H1 (cell line): ENCODE measurements around the gene OR2W1. TPM values are rescaled to one million over a fixed set of nuclear protein-coding genes. Genes with fewer than 3 reads are reported as not detected.

ENCODE experiments used
- CTCF ChIA-PET: fragments of 300-600 bp; sonication (Branson Sonifier 250); formaldehyde crosslinking; loops from one replicate; lab custom pipeline; 2021; ENCODE audit not compliant: partially characterized antibody; lab: Charles Lee
- POLR2A ChIA-PET: fragments of 300-600 bp; sonication (Branson Sonifier 250); formaldehyde crosslinking; loops from one replicate; lab custom pipeline; 2021; ENCODE audit warnings: inconsistent platforms; ENCODE audit not compliant: partially characterized antibody; lab: Charles Lee
- DNase-seq, 2 experiments: peaks; one replicate each; pipeline versions ENCODE4 v3.0.0 to v3.0.0-alpha.2; 2010 to 2022; ENCODE audit warnings: low spot score in 2 of 2, low read depth in 1 of 2, mixed read lengths in 1 of 2
- FAIRE-seq: peaks from 2 replicates; lab custom pipeline; 2011; peaks lifted over from hg19 to GRCh38; lab: Jason Lieb, UNC
- H2AFZ ChIP-seq: 2 replicates; pipeline ENCODE4 v1.8.1; 2012; ENCODE audit warnings: low read length, inconsistent platforms
- H2AK5ac ChIP-seq: 2 replicates; pipeline ENCODE4 v1.6.1; 2013; ENCODE audit warnings: low read depth, low read length
- H2BK120ac ChIP-seq: replicated peaks from 2 replicates; pipeline ENCODE3; 2013; ENCODE audit warnings: low read depth, low read length, inconsistent platforms
- H2BK12ac ChIP-seq: 2 replicates; pipeline ENCODE4 v1.6.1; 2013; ENCODE audit warnings: low read depth, low read length
- H2BK15ac ChIP-seq: 2 replicates; pipeline ENCODE4 v1.6.1; 2013; ENCODE audit warnings: low read length
- H2BK20ac ChIP-seq: 2 replicates; pipeline ENCODE4 v1.6.1; 2013; ENCODE audit warnings: low read length
- H2BK5ac ChIP-seq: 2 replicates; pipeline ENCODE4 v1.6.1; 2013; ENCODE audit warnings: low read depth, low read length
- H3K14ac ChIP-seq: 2 replicates; pipeline ENCODE4 v1.6.1; 2013; ENCODE audit warnings: inconsistent platforms; ENCODE audit not compliant: insufficient read length
- H3K18ac ChIP-seq: 2 replicates; pipeline ENCODE4 v1.6.1; 2013; ENCODE audit warnings: low read length; ENCODE audit errors: extremely low read depth
- H3K23ac ChIP-seq: 2 replicates; pipeline ENCODE4 v1.6.1; 2013; ENCODE audit warnings: inconsistent platforms; ENCODE audit not compliant: insufficient read length
- H3K23me2 ChIP-seq: 2 replicates; pipeline ENCODE4 v1.6.1; 2013; ENCODE audit warnings: low read depth, low read length
- H3K27ac ChIP-seq: 2 replicates; pipeline ENCODE4 v1.6.1; 2011; ENCODE audit warnings: low read depth, low read length, inconsistent platforms
- H3K27me3 ChIP-seq, 4 experiments: replicated peaks in 1 of 4; 1 replicate in 1 of 4; 2 replicates in 3 of 4; pipeline versions ENCODE4 v1.6.1 to v1.8.1; 2011 to 2013; ENCODE audit warnings: low read length in 3 of 4, mild to moderate bottlenecking in 3 of 4, inconsistent platforms in 2 of 4, mixed read lengths in 2 of 4, moderate library complexity in 1 of 4; ENCODE audit not compliant: control insufficient read depth in 3 of 4, insufficient read depth in 3 of 4; ENCODE audit errors: extremely low read depth in 1 of 4
- H3K36me3 ChIP-seq, 4 experiments: 2 replicates each; pipeline versions ENCODE4 v1.6.1 to v1.8.1; 2011 to 2013; ENCODE audit warnings: mild to moderate bottlenecking in 4 of 4, low read length in 3 of 4, moderate library complexity in 2 of 4, control low read depth in 1 of 4, inconsistent platforms in 1 of 4; ENCODE audit not compliant: insufficient read depth in 4 of 4, control insufficient read depth in 2 of 4
- H3K4ac ChIP-seq: replicated peaks from 2 replicates; pipeline ENCODE3; 2013; ENCODE audit warnings: low read length, low read depth, mixed read lengths, inconsistent platforms; ENCODE audit not compliant: insufficient read length
- H3K4me1 ChIP-seq, 4 experiments: replicated peaks in 1 of 4; 1 replicate in 1 of 4; 2 replicates in 3 of 4; pipeline versions ENCODE4 v1.6.1 to v1.8.1; 2011 to 2013; ENCODE audit warnings: low read length in 3 of 4, inconsistent platforms in 2 of 4, mixed read lengths in 1 of 4; ENCODE audit not compliant: insufficient read depth in 4 of 4, control insufficient read depth in 3 of 4
- H3K4me2 ChIP-seq, 2 experiments: 2 replicates each; pipeline versions ENCODE4 v1.6.1 to v1.8.1; 2011 to 2013; ENCODE audit warnings: low read depth in 2 of 2, low read length in 2 of 2, control low read depth in 1 of 2, inconsistent platforms in 1 of 2, mild to moderate bottlenecking in 1 of 2; ENCODE audit not compliant: insufficient read depth in 1 of 2
- H3K4me3 ChIP-seq, 4 experiments: fragments of 200-600, 300-600 bp in 1 of 4; sonication (generic), shearing (Covaris generic), sonication (Bioruptor Twin) in 1 of 4; 2 replicates each; pipeline versions ENCODE4 v1.5.1 to v1.8.1; 2011 to 2016; ENCODE audit warnings: low read length in 4 of 4, low read depth in 3 of 4, control low read depth in 2 of 4, inconsistent platforms in 2 of 4, mild to moderate bottlenecking in 2 of 4, mixed read lengths in 1 of 4, moderate library complexity in 1 of 4; ENCODE audit not compliant: insufficient read depth in 2 of 4; ENCODE audit errors: extremely low read depth in 1 of 4
- H3K56ac ChIP-seq: replicated peaks from 2 replicates; pipeline ENCODE3; 2013; ENCODE audit warnings: low read depth, mild to moderate bottlenecking, mixed read lengths, low read length, inconsistent platforms; ENCODE audit not compliant: insufficient read length
- H3K79me1 ChIP-seq: 2 replicates; pipeline ENCODE4 v1.6.1; 2013; ENCODE audit warnings: low read depth, low read length, control low read depth
- H3K79me2 ChIP-seq, 2 experiments: 2 replicates each; pipeline versions ENCODE4 v1.6.1 to v1.8.1; 2012 to 2013; ENCODE audit warnings: low read length in 2 of 2, mild to moderate bottlenecking in 2 of 2, inconsistent platforms in 1 of 2; ENCODE audit not compliant: insufficient read depth in 2 of 2, control insufficient read depth in 1 of 2
- H3K9ac ChIP-seq, 4 experiments: replicated peaks in 1 of 4; 1 replicate in 1 of 4; 2 replicates in 3 of 4; pipeline versions ENCODE4 v1.6.1 to v1.8.1; 2011 to 2013; ENCODE audit warnings: low read depth in 3 of 4, low read length in 3 of 4, control low read depth in 2 of 4, mild to moderate bottlenecking in 2 of 4, moderate library complexity in 2 of 4, inconsistent platforms in 1 of 4; ENCODE audit errors: extremely low read depth in 1 of 4
- H3K9me3 ChIP-seq, 2 experiments: 2 replicates each; pipeline versions ENCODE4 v1.6.1 to v1.8.1; 2012 to 2013; ENCODE audit warnings: mild to moderate bottlenecking in 2 of 2, moderate library complexity in 2 of 2, control low read depth in 1 of 2, inconsistent platforms in 1 of 2, low read depth in 1 of 2, low read length in 1 of 2, mixed read lengths in 1 of 2; ENCODE audit not compliant: insufficient read depth in 2 of 2
- H4K20me1 ChIP-seq, 2 experiments: replicated peaks in 1 of 2; 2 replicates each; pipeline versions ENCODE3 to v1.8.1; 2011 to 2013; ENCODE audit warnings: inconsistent platforms in 2 of 2, low read length in 2 of 2, mild to moderate bottlenecking in 1 of 2; ENCODE audit not compliant: insufficient read depth in 2 of 2, control insufficient read depth in 1 of 2
- H4K5ac ChIP-seq: 2 replicates; pipeline ENCODE4 v1.6.1; 2013; ENCODE audit warnings: low read length, low read depth, mixed read lengths, inconsistent platforms; ENCODE audit not compliant: insufficient read length
- H4K8ac ChIP-seq: 2 replicates; pipeline ENCODE4 v1.8.0; 2013; ENCODE audit warnings: mild to moderate bottlenecking, moderate library complexity, low read length, inconsistent platforms; ENCODE audit not compliant: insufficient read depth; ENCODE audit errors: extremely low read depth
- H4K91ac ChIP-seq: replicated peaks from 2 replicates; pipeline ENCODE3; 2013; ENCODE audit warnings: low read length, mixed read lengths, inconsistent platforms; ENCODE audit not compliant: insufficient read length
- BCL11A ChIP-seq, 2 experiments: IDR thresholded peaks; one replicate each; pipeline ENCODE4 v1.6.1; 2011; ENCODE audit warnings: low read depth in 2 of 2, low read length in 2 of 2, mild to moderate bottlenecking in 2 of 2
- CTBP2 ChIP-seq: IDR thresholded peaks from 2 replicates; pipeline ENCODE4 v1.7.0; 2011; ENCODE audit warnings: borderline replicate concordance, mild to moderate bottlenecking, moderate library complexity, mixed read lengths, low read length; ENCODE audit not compliant: insufficient read depth, insufficient read length
- EGR1 ChIP-seq: IDR thresholded peaks from 2 replicates; pipeline ENCODE4 v1.6.1; 2011; ENCODE audit warnings: low read depth, low read length, borderline replicate concordance
- FOSL1 ChIP-seq: IDR thresholded peaks from 2 replicates; pipeline ENCODE4 v1.6.1; 2011; ENCODE audit warnings: mild to moderate bottlenecking, low read depth, low read length, moderate library complexity; ENCODE audit not compliant: insufficient read depth
- JUND ChIP-seq: IDR thresholded peaks from 2 replicates; pipeline ENCODE4 v1.6.1; 2011; ENCODE audit warnings: mild to moderate bottlenecking, improper control_type of control experiment, low read length
- KDM4A ChIP-seq: IDR thresholded peaks from one replicate; pipeline ENCODE4 v1.7.1; 2012; ENCODE audit warnings: low read depth, mild to moderate bottlenecking, moderate library complexity, low read length, inconsistent platforms; ENCODE audit not compliant: severe bottlenecking
- SAP30 ChIP-seq: fragments of 300-600 bp; sonication (generic); IDR thresholded peaks from 2 replicates; pipeline ENCODE4 v1.7.1; 2012; ENCODE audit warnings: low read length, moderate library complexity, mild to moderate bottlenecking, inconsistent platforms; ENCODE audit not compliant: insufficient read depth, insufficient replicate concordance
- SIN3A ChIP-seq, 2 experiments: IDR thresholded peaks in 1 of 2; conservative IDR thresholded peaks in 1 of 2; 2 replicates each; pipeline ENCODE4 v1.6.1; 2011 to 2012; ENCODE audit warnings: low read length in 2 of 2, improper control_type of control experiment in 1 of 2, low read depth in 1 of 2, mild to moderate bottlenecking in 1 of 2
- polyA plus RNA-seq, 7 experiments: library from polyadenylated mRNA; depleted of rRNA in 3 of 7; stranded (reverse) in 5 of 7; unstranded in 2 of 7; fragments of >200 nt in 5 of 7; fragments of 200-250 nt in 2 of 7; gene quantifications; 1 replicate in 5 of 7; 2 replicates in 1 of 7; 4 replicates in 1 of 7; pipeline versions ENCODE4 v1.2.1 to v1.2.3, GENCODE V29; 2011 to 2013; ENCODE audit warnings: missing spikeins in 2 of 7, mixed read lengths in 2 of 7
- total RNA-seq: library from RNA; stranded (reverse); fragmentation: NEBNext Ultra II Directional; extraction: Animal tissue kit (Norgen Biotek cat#: 25700); gene quantifications from 2 replicates; pipeline ENCODE4 v1.2.1, GENCODE V29; 2021

OR2W1 gene
- total and polyA plus RNA-seq, 2 of the 8 experiments (the other 6 are each of a cell fraction or from before 2014, with no cell fraction given): not detected

GRCh38 chr6:29081312-29081711 lies 36.3 kb upstream of the OR2W1 start:
- Histone ChIP-seq H2AFZ (no peak overlapping the region), H3K4me1 (no peaks in the 10 kb centered on the region), H3K23ac (no peak overlapping the region), H3K14ac (no peak overlapping the region), H2BK20ac (no peak overlapping the region), H3K27ac (no peak overlapping the region), H4K91ac (no peak overlapping the region), H3K79me1 (no peaks in the 10 kb centered on the region), H2BK15ac (no peak overlapping the region), H4K8ac (no peak overlapping the region), H3K56ac (no peak overlapping the region), H3K9ac (no peak overlapping the region), H2BK12ac (no peak overlapping the region), H3K79me2 (no peaks in the 10 kb centered on the region), H3K4me3 (no peak overlapping the region), H3K36me3 (no peaks in the 10 kb centered on the region), H3K9me3 (no peaks in the 10 kb centered on the region), H3K23me2 (no peaks in the 10 kb centered on the region), H4K20me1 (no peaks in the 10 kb centered on the region), H3K4ac (no peak overlapping the region), H2BK5ac (no peak overlapping the region), H2AK5ac (no peak overlapping the region), H3K4me2 (no peak overlapping the region), H3K18ac (no peak overlapping the region), H3K27me3 (no peaks in the 10 kb centered on the region), H2BK120ac (no peak overlapping the region), H4K5ac (no peak overlapping the region)
- CTCF ChIA-PET: interaction anchor here (0.8 kb wide), 1 partner anchor 9 kb away, joined by 4 read pairs; no protein-coding TSS in a partner anchor
- POLR2A ChIA-PET: no interaction called here
- TF ChIP-seq BCL11A (IDR thresholded peaks at IDR 0.05; ENCODE audit: low read depth in 2 of 2, low read length in 2 of 2) (no peak), FOSL1 (no peak), SIN3A (conservative IDR thresholded peaks at IDR 0.05 in 1 of 2, IDR thresholded peaks at IDR 0.05 in 1 of 2; ENCODE audit: low read depth in 1 of 2, low read length in 2 of 2) (no peak), EGR1 (no peak), CTBP2 (no peak), KDM4A (no peak), JUND (no peak), SAP30 (no peak)
- FAIRE-seq: no peak
- DNase-seq: no peak
